Tibial nerve (tissue), 4 donors: ENCODE measurements around the gene RNF125. TPM values are rescaled to one million over a fixed set of nuclear protein-coding genes. Genes with fewer than 3 reads are reported as not detected.

Experiments used
- DNase-seq, 2 donors: peaks; one replicate each; pipeline ENCODE4 v3.0.0-alpha.2; 2019; ENCODE audit warnings: low spot score in 2 of 2
- H3K27ac ChIP-seq, 4 donors: fragments of 200-600 bp; sonication (generic) in 3 of 4; one replicate each; pipeline ENCODE4 v1.5.1; 2017 to 2019; ENCODE audit warnings: mild to moderate bottlenecking in 1 of 4
- H3K27me3 ChIP-seq, 2 donors: fragments of 200-600 bp; sonication (generic) in 1 of 2; one replicate each; pipeline versions ENCODE4 v1.5.1 to v1.6.0; 2017 to 2019
- H3K36me3 ChIP-seq, 3 donors: fragments of 200-600 bp; sonication (generic); one replicate each; pipeline ENCODE4 v1.5.1; 2018 to 2019
- H3K4me1 ChIP-seq, 4 donors: fragments of 200-600 bp; sonication (generic) in 3 of 4; one replicate each; pipeline ENCODE4 v1.5.1; 2017 to 2019
- H3K4me3 ChIP-seq, 4 donors: fragments of 200-600 bp; sonication (generic) in 3 of 4; one replicate each; pipeline ENCODE4 v1.5.1; 2017 to 2019; ENCODE audit warnings: mild to moderate bottlenecking in 1 of 4, moderate library complexity in 1 of 4
- H3K9me3 ChIP-seq, 4 donors: fragments of 200-600 bp; sonication (generic) in 3 of 4; one replicate each; pipeline ENCODE4 v1.5.1; 2017 to 2019
- EP300 ChIP-seq, 2 donors: sonication (generic); formaldehyde crosslinking; IDR thresholded peaks; one replicate each; pipeline ENCODE4 v1.6.1; 2017; ENCODE audit warnings: antibody characterized with exemption in 2 of 2, mild to moderate bottlenecking in 1 of 2
- POLR2A ChIP-seq, 2 donors: fragments of 450-650 bp; IDR thresholded peaks; one replicate each; pipeline ENCODE4 v1.6.1; 2017; ENCODE audit warnings: antibody characterized with exemption in 2 of 2, mild to moderate bottlenecking in 2 of 2, moderate library complexity in 2 of 2
- WGBS, 2 donors: methylation state at CpG; one replicate each; pipeline ENCODE4 v1.1.5; 2018; 5-methylcytosine and 5-hydroxymethylcytosine counted together
- total RNA-seq, 4 donors: library from RNA; depleted of rRNA; stranded (reverse); fragments of >200 nt; gene quantifications; one replicate each; pipeline ENCODE4 v1.1.0, GENCODE V29; 2016
- TF ChIP-seq, protein P1 (sequence below), 5 experiments: fragments of 200-600 bp in 3 of 5; fragments of 450-650 bp in 2 of 5; sonication (generic) in 3 of 5; IDR thresholded peaks; one replicate each; pipeline ENCODE4 v1.5.1; 2016 to 2019; ENCODE audit warnings: antibody characterized with exemption in 5 of 5, mild to moderate bottlenecking in 3 of 5, moderate library complexity in 2 of 5

Gene RNF125
- total RNA-seq, 4 donors from 2014 or later: 6.9 to 12.0 (median 7.2) TPM

- no peaks in the 10 kb centered on the region for H3K36me3 ChIP-seq
- H3K4me1 ChIP-seq: no peaks in the 10 kb centered on the region
- no peak overlapping the region for H3K4me3 ChIP-seq
- H3K27me3 ChIP-seq: no peaks in the 10 kb centered on the region
- 93 to 97% methylated on average over 5 of the region's 5 CpGs for WGBS, 2 donors
- peaks cover 0 to 23% (median 2%) of the 10 kb centered on the region in 4 donors for H3K9me3 ChIP-seq
- H3K27ac ChIP-seq: no peak overlapping the region
- no peak for TF ChIP-seq POLR2A (IDR thresholded peaks at IDR 0.05)
- TF ChIP-seq EP300 (IDR thresholded peaks at IDR 0.05): no peak
- TF ChIP-seq, protein P1, sequence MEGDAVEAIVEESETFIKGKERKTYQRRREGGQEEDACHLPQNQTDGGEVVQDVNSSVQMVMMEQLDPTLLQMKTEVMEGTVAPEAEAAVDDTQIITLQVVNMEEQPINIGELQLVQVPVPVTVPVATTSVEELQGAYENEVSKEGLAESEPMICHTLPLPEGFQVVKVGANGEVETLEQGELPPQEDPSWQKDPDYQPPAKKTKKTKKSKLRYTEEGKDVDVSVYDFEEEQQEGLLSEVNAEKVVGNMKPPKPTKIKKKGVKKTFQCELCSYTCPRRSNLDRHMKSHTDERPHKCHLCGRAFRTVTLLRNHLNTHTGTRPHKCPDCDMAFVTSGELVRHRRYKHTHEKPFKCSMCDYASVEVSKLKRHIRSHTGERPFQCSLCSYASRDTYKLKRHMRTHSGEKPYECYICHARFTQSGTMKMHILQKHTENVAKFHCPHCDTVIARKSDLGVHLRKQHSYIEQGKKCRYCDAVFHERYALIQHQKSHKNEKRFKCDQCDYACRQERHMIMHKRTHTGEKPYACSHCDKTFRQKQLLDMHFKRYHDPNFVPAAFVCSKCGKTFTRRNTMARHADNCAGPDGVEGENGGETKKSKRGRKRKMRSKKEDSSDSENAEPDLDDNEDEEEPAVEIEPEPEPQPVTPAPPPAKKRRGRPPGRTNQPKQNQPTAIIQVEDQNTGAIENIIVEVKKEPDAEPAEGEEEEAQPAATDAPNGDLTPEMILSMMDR (IDR thresholded peaks at IDR 0.05): no peak
- DNase-seq: no peak
Measured at GRCh38 chr18:31978616-31979015, 40.0 kb upstream of the RNF125 start.

DNA sequence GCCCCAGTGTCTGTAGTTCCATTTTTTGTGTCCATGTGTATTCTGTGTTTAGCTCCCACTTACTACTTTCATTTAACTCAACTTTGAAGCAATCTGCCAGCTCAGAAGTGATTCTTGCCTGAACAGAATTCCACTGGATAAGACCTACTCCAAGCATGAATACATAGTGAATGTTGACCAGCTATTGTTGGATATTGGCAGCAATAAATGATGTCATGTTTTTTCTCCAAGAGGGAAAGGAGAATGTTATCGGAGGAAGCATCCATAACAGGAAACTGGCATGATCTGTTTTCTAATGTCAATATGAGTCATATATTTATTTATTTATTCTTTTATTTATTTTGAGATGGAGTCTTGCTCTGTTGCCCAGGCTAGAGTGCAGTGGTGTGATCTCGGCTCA, 38.9 kb upstream of the RNF125 start:
- H3K27me3 ChIP-seq: no peaks in the 10 kb centered on the region
- no peak overlapping the region for H3K4me3 ChIP-seq
- H3K27ac ChIP-seq: no peak overlapping the region
- no peak for DNase-seq
- H3K9me3 ChIP-seq: peaks cover 0 to 12% (median under 1%) of the 10 kb centered on the region in 4 donors
- no peak for TF ChIP-seq POLR2A (IDR thresholded peaks at IDR 0.05)
- TF ChIP-seq EP300 (IDR thresholded peaks at IDR 0.05): no peak
- TF ChIP-seq, protein P1 (IDR thresholded peaks at IDR 0.05): no peak
- no peaks in the 10 kb centered on the region for H3K36me3 ChIP-seq
- 88 to 90% methylated on average over 2 of the region's 2 CpGs for WGBS, 2 donors
- H3K4me1 ChIP-seq: no peaks in the 10 kb centered on the region

DNA sequence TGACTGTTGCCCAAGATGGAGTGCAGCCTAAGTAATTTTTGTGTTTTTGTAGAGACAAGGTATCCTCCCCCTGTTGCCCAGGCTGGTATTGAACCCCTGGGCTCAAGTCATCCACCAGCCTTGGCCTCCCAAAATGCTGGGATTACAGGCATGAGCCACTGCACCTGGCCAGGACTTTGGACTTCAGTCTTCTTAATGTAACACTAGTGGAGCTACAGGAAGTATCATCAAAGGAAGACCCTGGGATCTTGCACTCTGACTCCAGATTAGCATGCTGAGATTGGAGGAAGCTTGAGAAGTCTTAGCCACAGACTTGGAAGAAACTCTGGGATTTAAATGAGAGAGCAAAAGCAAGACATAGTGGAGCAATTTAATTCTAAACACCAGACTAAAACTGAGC, 37.8 kb upstream of the RNF125 start:
- TF ChIP-seq EP300 (IDR thresholded peaks at IDR 0.05) (no peak), POLR2A (IDR thresholded peaks at IDR 0.05) (no peak)
- TF ChIP-seq, protein P1 (IDR thresholded peaks at IDR 0.05): no peak
- Histone ChIP-seq H3K9me3 (peaks cover 0 to 9% (median 0%) of the 10 kb centered on the region in 4 donors), H3K36me3 (no peaks in the 10 kb centered on the region), H3K27me3 (no peaks in the 10 kb centered on the region), H3K4me3 (no peak overlapping the region), H3K4me1 (no peaks in the 10 kb centered on the region), H3K27ac (no peak overlapping the region)
- no peak for DNase-seq

GRCh38 chr18:31983020-31983419, 35.6 kb upstream of the RNF125 start:
- Histone ChIP-seq H3K4me1 (peaks cover 0 to 6% (median 0%) of the 10 kb centered on the region in 4 donors), H3K27me3 (no peaks in the 10 kb centered on the region), H3K36me3 (no peaks in the 10 kb centered on the region), H3K9me3 (peaks cover 0 to 9% (median 0%) of the 10 kb centered on the region in 4 donors), H3K4me3 (no peak overlapping the region), H3K27ac (no peak overlapping the region)
- TF ChIP-seq, protein P1 (IDR thresholded peaks at IDR 0.05): no peak
- TF ChIP-seq EP300 (IDR thresholded peaks at IDR 0.05): peak in 1 of 2 donors; percentile 31
- DNase-seq: no peak
- WGBS, 2 donors: 68 to 72% methylated on average over 3 of the region's 3 CpGs

DNA sequence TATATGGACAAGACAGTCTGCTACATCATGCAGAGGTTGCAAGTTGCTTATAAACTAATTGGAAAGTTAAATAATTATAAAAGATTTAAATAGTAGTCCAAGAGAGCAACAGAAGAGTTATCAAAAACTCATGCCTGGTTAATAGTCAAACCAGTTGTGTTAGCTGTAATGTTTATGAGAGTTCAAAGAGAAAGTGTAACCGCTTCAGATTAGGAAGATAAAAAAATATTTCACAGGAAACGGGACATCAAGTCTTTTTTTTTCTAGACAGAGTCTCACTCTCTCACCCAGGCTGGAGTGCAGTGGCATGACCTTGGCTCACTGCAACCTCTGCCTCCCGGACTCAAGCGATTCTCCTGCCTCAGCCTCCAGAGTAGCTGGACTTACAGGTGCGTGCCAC, 34.6 kb upstream of the RNF125 start:
- TF ChIP-seq POLR2A (IDR thresholded peaks at IDR 0.05) (no peak), EP300 (IDR thresholded peaks at IDR 0.05) (no peak)
- TF ChIP-seq, protein P1 (IDR thresholded peaks at IDR 0.05): no peak
- peaks cover 0 to 6% (median 0%) of the 10 kb centered on the region in 4 donors for H3K4me1 ChIP-seq
- no peak for DNase-seq
- WGBS, 2 donors: 73 to 85% methylated on average over 5 of the region's 5 CpGs
- no peak overlapping the region for H3K27ac ChIP-seq
- H3K27me3 ChIP-seq: no peaks in the 10 kb centered on the region
- no peak overlapping the region for H3K4me3 ChIP-seq
- H3K9me3 ChIP-seq: peaks cover 0 to under 1% (median 0%) of the 10 kb centered on the region in 4 donors
- no peaks in the 10 kb centered on the region for H3K36me3 ChIP-seq
